Measurements from ENCODE around the gene IKZF2.
A peak's percentile ranks its signal among the peaks of the same experiment; 100 is the strongest.
"Not testable (repeated sequence)": the region's sequence is repeated elsewhere in the genome, so short reads cannot be mapped to it uniquely, and the experiment has no call there.

Gene IKZF2

GRCh38 chr2:213043566-213043965 is 107.8 kb downstream of the IKZF2 start:
- FAIRE-seq (no peak), DNase-seq (ENCODE audit: low spot score) (no peak)

GRCh38 chr2:213042262-213042661 is 109.2 kb downstream of the IKZF2 start:
- FAIRE-seq (no peak), DNase-seq (ENCODE audit: low spot score) (no peak)

- DNase-seq (ENCODE audit: low spot score) (no peak), FAIRE-seq (no peak)
Observed at GRCh38 chr2:213036836-213037235, 114.6 kb downstream of the IKZF2 start.

- FAIRE-seq, result no peak
- DNase-seq (ENCODE audit: low spot score), result no peak
Observed at GRCh38 chr2:213034585-213034984, 116.8 kb downstream of the IKZF2 start.

DNA sequence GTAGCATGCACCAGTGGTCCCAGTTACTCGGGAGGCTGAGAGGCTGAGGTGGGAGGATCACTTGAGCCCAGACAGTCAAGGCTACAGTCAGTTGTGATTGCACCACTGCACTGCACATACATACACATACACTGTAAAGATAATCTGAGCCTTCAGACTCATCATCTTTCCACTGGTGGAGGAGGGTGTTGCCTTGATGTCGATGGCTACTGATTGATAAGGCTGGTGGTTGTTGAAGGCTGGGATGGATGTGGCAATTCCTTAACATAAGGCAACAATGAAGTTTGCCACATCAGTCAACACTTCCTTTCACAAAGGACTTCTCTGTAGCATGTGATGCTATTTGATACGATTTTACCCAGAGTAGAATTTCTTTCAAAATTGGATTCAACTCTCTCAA is 118.8 kb downstream of the IKZF2 start:
- FAIRE-seq (no peak), DNase-seq (ENCODE audit: low spot score) (no peak)

- DNase-seq (ENCODE audit: low spot score) (no peak), FAIRE-seq (no peak)
Observed at GRCh38 chr2:213022987-213023386, 128.4 kb downstream of the IKZF2 start.

GRCh38 chr2:213021971-213022899 is 129.2 kb downstream of the IKZF2 start:
- DNase-seq (ENCODE audit: low spot score), result peak; percentile 50
- FAIRE-seq, result no peak

- DNase-seq (ENCODE audit: low spot score); FAIRE-seq: not testable (repeated sequence)
Observed at GRCh38 chr2:213020913-213021312, 130.5 kb downstream of the IKZF2 start.

GRCh38 chr2:213020268-213020667 is 131.1 kb downstream of the IKZF2 start:
- DNase-seq (ENCODE audit: low spot score), result no peak
- no peak for FAIRE-seq

GRCh38 chr2:213019368-213019767 is 132.0 kb downstream of the IKZF2 start:
- FAIRE-seq, result no peak

DNA sequence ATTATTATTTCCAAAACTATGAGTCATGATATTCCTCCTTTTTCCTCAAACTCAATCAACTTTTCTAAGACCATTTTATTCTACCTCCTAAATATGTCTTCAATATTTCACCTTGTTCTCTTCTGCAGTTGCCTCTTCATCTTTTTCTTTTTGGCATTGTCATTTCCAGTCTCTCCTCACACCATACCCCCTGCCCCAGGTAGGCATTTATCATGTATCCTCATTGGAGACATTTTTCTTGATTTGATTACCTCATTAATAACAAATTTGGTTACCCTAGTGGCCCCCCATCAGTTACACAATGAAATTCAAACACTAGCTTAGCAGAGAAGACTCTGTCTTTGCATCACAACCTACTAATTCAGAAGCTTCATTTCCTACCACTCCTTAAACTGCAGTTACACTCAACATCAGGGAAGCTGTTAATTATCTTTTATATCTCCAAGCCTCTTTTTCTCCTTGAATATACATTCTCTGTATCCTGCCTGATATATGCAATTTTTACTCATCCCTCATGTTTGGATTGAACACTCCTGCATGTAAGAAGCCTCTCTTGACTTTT is 133.0 kb downstream of the IKZF2 start:
- no peak for FAIRE-seq
- no peak for DNase-seq (ENCODE audit: low spot score)

More at GRCh38 chr2:213019368-213019767, 132.0 kb downstream of the IKZF2 start:
- no peak for DNase-seq (ENCODE audit: low spot score)

DNA sequence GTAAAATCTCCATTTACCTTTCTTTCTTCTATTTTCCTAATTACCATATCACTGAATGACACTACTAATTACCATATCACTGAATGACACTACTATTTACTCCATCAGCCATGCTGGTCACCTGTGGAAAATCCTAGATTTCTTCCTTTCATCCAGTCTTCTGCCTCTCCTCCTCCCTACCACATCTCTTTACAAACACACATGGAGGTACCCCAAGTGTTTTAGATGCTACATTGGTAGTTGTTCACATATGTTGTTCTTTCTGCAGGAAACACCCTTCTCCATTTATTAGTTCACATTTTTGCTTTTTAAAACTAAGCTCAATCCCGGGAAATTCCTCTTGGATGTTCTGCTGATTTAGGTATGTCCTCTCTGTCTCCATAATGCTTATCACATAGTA is 134.0 kb downstream of the IKZF2 start:
- no peak for FAIRE-seq
- no peak for DNase-seq (ENCODE audit: low spot score)

DNA sequence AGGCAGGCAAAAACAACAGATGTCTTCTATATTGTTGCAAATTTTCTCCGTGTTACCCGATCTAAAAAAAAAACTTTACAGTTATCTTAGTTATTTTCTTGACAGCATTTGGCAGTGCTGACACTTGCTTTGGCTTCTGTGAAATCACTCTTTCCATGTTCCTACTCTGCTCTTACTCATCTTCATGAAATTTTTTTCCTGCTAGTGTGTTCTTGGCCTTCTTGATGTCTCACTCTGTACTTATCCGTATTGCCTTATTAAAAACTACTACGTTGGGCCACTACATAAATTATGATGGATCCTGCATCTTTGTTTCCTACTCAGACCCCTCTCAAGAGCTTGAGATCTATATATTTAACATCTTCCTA is 134.4 kb downstream of the IKZF2 start:
- FAIRE-seq, result no peak
- DNase-seq (ENCODE audit: low spot score), result no peak

GRCh38 chr2:213016166-213016983 is 135.0 kb downstream of the IKZF2 start:
- no peak for DNase-seq (ENCODE audit: low spot score)
- FAIRE-seq, result no peak

DNA sequence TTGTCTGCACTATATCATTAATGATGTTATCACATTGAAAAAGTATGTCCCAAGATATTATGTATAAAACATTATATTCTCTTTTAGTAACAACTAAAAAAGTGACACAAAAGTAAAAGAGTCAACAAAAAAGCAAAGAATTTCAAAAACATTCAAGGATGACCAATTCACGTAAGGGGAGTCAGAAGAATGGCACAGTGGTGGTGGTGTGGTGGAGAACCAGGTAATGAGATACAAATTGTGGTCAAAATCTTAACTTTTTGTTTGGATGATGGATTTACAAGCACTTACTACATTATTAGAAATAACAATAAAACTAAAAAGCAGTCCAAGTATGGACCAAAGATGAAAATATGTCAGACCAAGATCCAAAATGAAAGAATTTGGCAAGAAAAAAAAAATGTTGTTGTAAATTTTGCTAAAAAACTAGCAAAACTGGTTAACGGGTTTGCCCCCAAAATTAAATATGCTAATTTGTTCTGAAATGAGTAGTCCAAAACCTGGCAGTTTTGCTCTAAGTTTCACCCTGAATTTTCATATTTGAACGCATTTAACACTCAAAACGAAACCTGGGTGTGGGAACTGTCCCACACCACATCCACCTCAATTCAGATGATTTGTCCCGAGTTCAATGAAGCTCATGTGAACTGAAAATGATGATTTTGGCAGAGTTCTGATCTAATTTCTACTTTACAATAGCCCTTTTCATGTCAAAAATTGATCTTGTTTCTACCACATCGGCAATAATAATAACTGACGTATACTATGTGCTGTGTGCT is 135.8 kb downstream of the IKZF2 start:
- no peak for FAIRE-seq
- no peak for DNase-seq (ENCODE audit: low spot score)

DNA sequence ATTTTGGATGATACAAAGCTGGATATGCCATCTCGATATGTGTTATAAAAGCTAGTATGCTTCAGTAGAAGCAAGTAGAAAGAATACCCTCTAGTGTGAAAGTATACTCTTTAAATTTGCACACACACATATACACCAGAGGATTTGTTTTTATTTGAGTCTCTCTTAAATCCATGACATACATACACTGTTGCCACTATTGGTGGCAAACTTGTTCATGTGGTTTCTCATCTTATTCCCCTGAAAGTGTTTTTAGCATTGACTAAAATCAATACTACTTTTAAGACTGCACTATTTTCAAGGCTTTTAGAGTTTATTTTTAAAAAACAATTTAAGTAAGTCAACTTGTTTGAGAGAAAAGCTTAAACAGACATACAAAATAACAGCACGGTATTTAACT is 137.4 kb downstream of the IKZF2 start:
- FAIRE-seq, result no peak
- DNase-seq (ENCODE audit: low spot score), result no peak

- FAIRE-seq, result no peak
- DNase-seq (ENCODE audit: low spot score), result no peak
Observed at GRCh38 chr2:213011505-213011904, 139.9 kb downstream of the IKZF2 start.

- FAIRE-seq (no peak), DNase-seq (ENCODE audit: low spot score) (no peak)
Observed at GRCh38 chr2:213010106-213010779, 141.2 kb downstream of the IKZF2 start.

DNA sequence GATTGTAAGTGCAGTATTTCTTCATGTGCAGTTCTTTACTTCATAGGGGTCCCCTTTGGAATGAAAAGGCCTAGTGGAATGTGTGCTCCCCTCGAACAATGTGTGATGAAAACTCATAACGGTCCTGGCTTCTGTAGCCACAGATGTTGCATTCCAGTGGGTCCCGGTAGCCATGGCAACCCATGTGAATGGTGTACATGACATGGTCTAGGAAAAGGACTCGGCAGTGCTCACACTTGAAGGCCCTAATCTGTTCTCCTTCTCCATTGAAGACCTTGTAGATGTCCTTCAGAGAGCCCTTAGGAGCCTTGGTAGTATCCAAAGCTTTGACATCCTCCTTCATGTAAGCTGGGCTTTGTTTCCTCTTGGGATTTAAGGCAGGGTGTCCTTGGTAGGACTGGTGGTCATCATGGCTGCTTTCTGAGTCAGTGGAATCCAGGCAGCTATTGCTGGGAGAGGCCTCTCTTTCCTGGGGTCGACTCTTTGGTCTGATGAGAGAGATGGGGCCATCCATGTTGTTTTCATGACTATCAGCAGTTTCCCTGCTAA is 144.0 kb downstream of the IKZF2 start:
- FAIRE-seq, result no peak

GRCh38 chr2:213004197-213004821 is 147.1 kb downstream of the IKZF2 start:
- FAIRE-seq, result no peak
- no peak for DNase-seq (ENCODE audit: low spot score)

More for the DNA sequence above, 144.0 kb downstream of the IKZF2 start:
- no peak for DNase-seq (ENCODE audit: low spot score)

Data from RCC 7860 (cell line).